GM12878 (cell line): ENCODE measurements around the gene CNKSR3.

Experiments
- CHD1 ChIP-seq: IDR thresholded peaks from 2 replicates; pipeline ENCODE4 v1.6.1; 2012; ENCODE audit warnings: low read depth, low read length, improper control_type of control experiment
- CTCF ChIP-seq, 3 experiments: IDR thresholded peaks in 2 of 3; conservative IDR thresholded peaks in 1 of 3; 2 replicates each; pipeline ENCODE4 v1.5.1; 2011; ENCODE audit warnings: low read depth in 3 of 3, low read length in 3 of 3, mild to moderate bottlenecking in 3 of 3, control low read depth in 2 of 3, moderate library complexity in 2 of 3, inconsistent platforms in 1 of 3, mixed read lengths in 1 of 3; ENCODE audit not compliant: control insufficient read depth in 2 of 3, insufficient read depth in 1 of 3; ENCODE audit errors: extremely low read depth in 1 of 3
- HDAC2 ChIP-seq: fragments of 200-600 bp; sonication (generic); IDR thresholded peaks from 2 replicates; pipeline ENCODE4 v1.6.1; 2017
- MLLT1 ChIP-seq: fragments of 450-650 bp; IDR thresholded peaks from 2 replicates; pipeline ENCODE4 v1.6.1; 2016; ENCODE audit warnings: mild to moderate bottlenecking
- POLR2A ChIP-seq: IDR thresholded peaks from 2 replicates; pipeline ENCODE4 v1.6.1; 2011; ENCODE audit warnings: low read depth, mild to moderate bottlenecking, low read length
- POLR2AphosphoS5 ChIP-seq: IDR thresholded peaks from 2 replicates; pipeline ENCODE4 v1.6.1; 2011; ENCODE audit warnings: mild to moderate bottlenecking, low read length, inconsistent platforms
- REST ChIP-seq: IDR thresholded peaks from 2 replicates; pipeline ENCODE4 v1.6.1; 2012; ENCODE audit warnings: mild to moderate bottlenecking, low read depth, low read length
- SMC3 ChIP-seq: IDR thresholded peaks from 2 replicates; pipeline ENCODE4 v1.6.1; 2011; ENCODE audit warnings: low read length, improper control_type of control experiment, borderline replicate concordance
- SP1 ChIP-seq: IDR thresholded peaks from one replicate; pipeline ENCODE4 v1.6.1; 2011; ENCODE audit warnings: low read depth, low read length
- SRF ChIP-seq, 2 experiments: IDR thresholded peaks; 2 replicates each; pipeline ENCODE4 v1.6.1; 2011; ENCODE audit warnings: low read depth in 2 of 2, low read length in 2 of 2, mild to moderate bottlenecking in 1 of 2, moderate library complexity in 1 of 2
- TARDBP ChIP-seq: IDR thresholded peaks from 2 replicates; pipeline ENCODE4 v1.6.1; 2016; ENCODE audit warnings: borderline replicate concordance
- USF2 ChIP-seq: IDR thresholded peaks from 2 replicates; pipeline ENCODE4 v1.6.1; 2011; ENCODE audit warnings: low read depth, low read length, improper control_type of control experiment, borderline replicate concordance
- ZBTB33 ChIP-seq: fragments of 450-650 bp; IDR thresholded peaks from 2 replicates; pipeline ENCODE4 v1.6.1; 2017; ENCODE audit warnings: mild to moderate bottlenecking
- ZZZ3 ChIP-seq: IDR thresholded peaks from 2 replicates; pipeline ENCODE4 v1.6.1; 2011; ENCODE audit warnings: low read depth; ENCODE audit not compliant: control insufficient read depth, insufficient read length

- TF ChIP-seq MLLT1 (no peak), CTCF (IDR thresholded peaks at IDR 0.05 in 2 of 3, conservative IDR thresholded peaks at IDR 0.05 in 1 of 3; ENCODE audit: control insufficient read depth in 2 of 3, extremely low read depth in 1 of 3, insufficient read depth in 1 of 3, low read depth in 3 of 3, low read length in 3 of 3) (no peak), ZZZ3 (no peak), SMC3 (no peak), USF2 (no peak), TARDBP (no peak), CHD1 (no peak), ZBTB33 (no peak), SRF (IDR thresholded peaks at IDR 0.05; ENCODE audit: low read depth in 2 of 2, low read length in 2 of 2) (no peak), POLR2AphosphoS5 (no peak), SP1 (no peak), HDAC2 (no peak), REST (no peak), POLR2A (no peak)
Measured at GRCh38 chr6:154373971-154374370, 136.5 kb downstream of the CNKSR3 start.
